Cardiac muscle cell (in vitro differentiated cells and primary cell): ENCODE data around the gene CACNA2D3. TPM values are rescaled to one million over a fixed set of nuclear protein-coding genes. Genes with fewer than 3 reads are reported as not detected.

ENCODE experiments used
- DNase-seq, 2 donors: peaks; one replicate each; pipeline versions ENCODE4 v3.0.0 to v3.0.0-alpha.2; 2010 to 2017; ENCODE audit warnings: low read depth in 1 of 2, low spot score in 1 of 2
- H3K27ac ChIP-seq: fragments of 200-600 bp; sonication (generic); 2 replicates; pipeline ENCODE4 v1.5.1; 2016
- H3K27me3 ChIP-seq: fragments of 200-600 bp; sonication (generic); 2 replicates; pipeline ENCODE4 v1.6.0; 2016; ENCODE audit warnings: control low read depth
- H3K36me3 ChIP-seq: fragments of 200-600 bp; sonication (generic); 2 replicates; pipeline ENCODE4 v1.5.1; 2016; ENCODE audit warnings: control low read depth
- H3K4me1 ChIP-seq: fragments of 200-600 bp; sonication (generic); 2 replicates; pipeline ENCODE4 v1.8.1; 2017; ENCODE audit warnings: low read depth, mild to moderate bottlenecking, mixed run types
- H3K4me3 ChIP-seq: fragments of 200-600 bp; sonication (generic); 2 replicates; pipeline ENCODE4 v1.5.1; 2016; ENCODE audit warnings: mild to moderate bottlenecking
- H3K9me3 ChIP-seq: fragments of 200-600 bp; sonication (generic); 2 replicates; pipeline ENCODE4 v1.5.1; 2017; ENCODE audit warnings: low read depth, mild to moderate bottlenecking, control low read depth
- polyA plus RNA-seq: library from polyadenylated mRNA; unstranded; fragments of >200 nt; fragmentation: Nextera tagmentation; extraction: Ambion mirVana; gene quantifications from 2 replicates; pipeline ENCODE4 v1.2.1, GENCODE V29; 2016
- total RNA-seq: library from RNA; depleted of rRNA; stranded (reverse); fragments of >200 nt; gene quantifications from 2 replicates; pipeline ENCODE4 v1.2.3, GENCODE V29; 2016
- TF ChIP-seq, protein P1 (sequence below): IDR thresholded peaks from 2 replicates; pipeline ENCODE4 v1.5.1; 2012; ENCODE audit warnings: low read depth, mild to moderate bottlenecking, low read length

Gene CACNA2D3
- total and polyA plus RNA-seq, 2 experiments from 2014 or later = 0.45 to 0.59 TPM

DNA sequence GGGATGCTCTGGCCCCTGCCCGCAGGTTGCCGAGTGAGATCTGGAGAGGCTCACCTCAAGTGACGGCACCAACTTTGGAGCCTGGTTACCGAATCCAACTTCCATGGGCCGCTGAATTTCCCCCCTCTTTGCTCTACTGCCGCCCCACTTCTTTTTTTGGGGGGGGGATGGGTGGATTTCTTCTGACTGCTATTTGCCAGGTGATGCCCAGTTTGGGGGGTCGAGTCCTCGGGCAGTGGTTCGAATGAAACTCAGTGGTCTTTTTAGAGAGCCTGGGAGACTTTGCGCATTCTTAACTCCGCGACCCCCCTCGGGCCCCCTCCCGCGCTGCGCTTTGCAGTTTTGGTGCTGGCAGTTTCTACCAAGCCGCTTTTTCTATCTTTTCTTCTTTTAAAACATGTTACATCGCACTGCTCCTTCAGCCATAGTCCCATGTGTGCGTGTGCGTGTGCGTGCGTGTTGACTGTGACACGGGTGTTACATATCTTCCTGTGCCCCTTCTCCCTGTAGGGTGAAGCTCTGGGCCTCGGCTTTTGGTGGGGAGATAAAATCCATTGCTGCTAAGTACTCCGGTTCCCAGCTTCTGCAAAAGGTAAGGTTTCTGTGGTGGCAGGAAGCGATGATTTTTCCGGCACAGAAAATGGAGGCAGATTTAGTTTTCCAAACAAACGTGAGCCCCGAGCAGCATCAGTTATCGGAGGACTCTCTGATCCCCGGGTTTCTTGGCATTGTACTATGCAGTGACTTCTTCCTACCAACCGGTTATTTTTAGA, 837 bp downstream of the CACNA2D3 start:
- H3K4me1 ChIP-seq = peaks cover 9% of the 10 kb centered on the region
- no peaks in the 10 kb centered on the region for H3K36me3 ChIP-seq
- no peaks in the 10 kb centered on the region for H3K9me3 ChIP-seq
- peak in 1 of 2 donors; percentile 11 for DNase-seq
- TF ChIP-seq, protein P1, sequence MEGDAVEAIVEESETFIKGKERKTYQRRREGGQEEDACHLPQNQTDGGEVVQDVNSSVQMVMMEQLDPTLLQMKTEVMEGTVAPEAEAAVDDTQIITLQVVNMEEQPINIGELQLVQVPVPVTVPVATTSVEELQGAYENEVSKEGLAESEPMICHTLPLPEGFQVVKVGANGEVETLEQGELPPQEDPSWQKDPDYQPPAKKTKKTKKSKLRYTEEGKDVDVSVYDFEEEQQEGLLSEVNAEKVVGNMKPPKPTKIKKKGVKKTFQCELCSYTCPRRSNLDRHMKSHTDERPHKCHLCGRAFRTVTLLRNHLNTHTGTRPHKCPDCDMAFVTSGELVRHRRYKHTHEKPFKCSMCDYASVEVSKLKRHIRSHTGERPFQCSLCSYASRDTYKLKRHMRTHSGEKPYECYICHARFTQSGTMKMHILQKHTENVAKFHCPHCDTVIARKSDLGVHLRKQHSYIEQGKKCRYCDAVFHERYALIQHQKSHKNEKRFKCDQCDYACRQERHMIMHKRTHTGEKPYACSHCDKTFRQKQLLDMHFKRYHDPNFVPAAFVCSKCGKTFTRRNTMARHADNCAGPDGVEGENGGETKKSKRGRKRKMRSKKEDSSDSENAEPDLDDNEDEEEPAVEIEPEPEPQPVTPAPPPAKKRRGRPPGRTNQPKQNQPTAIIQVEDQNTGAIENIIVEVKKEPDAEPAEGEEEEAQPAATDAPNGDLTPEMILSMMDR = no peak
- peaks cover 89% of the 10 kb centered on the region for H3K27me3 ChIP-seq
- H3K4me3 ChIP-seq = peak overlapping the region; percentile 57
- H3K27ac ChIP-seq = no peak overlapping the region

DNA sequence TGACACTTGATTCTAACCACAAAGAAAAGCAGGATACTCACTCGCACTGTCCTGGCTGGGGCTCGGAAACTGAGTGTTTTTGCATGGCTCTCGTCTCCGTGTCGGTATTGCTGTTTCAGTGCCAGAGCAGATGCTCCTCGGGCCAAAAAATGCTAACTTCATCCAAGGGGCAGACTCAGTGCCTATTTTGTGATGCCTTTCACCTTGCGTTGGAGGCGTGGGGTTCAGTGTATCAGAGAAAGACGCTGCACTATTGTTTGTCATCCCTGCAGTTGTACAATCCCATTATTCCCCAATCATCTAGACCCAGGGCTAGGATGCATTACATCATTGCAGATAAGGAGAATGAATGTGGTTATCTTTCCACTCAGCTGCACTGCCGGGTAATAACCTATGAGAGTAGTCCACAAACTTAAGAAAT, 1.4 kb downstream of the CACNA2D3 start:
- Histone ChIP-seq H3K27ac (no peak overlapping the region), H3K9me3 (no peaks in the 10 kb centered on the region), H3K36me3 (no peaks in the 10 kb centered on the region), H3K4me3 (peak overlapping the region; percentile 57), H3K27me3 (peaks cover 83% of the 10 kb centered on the region), H3K4me1 (peaks cover 9% of the 10 kb centered on the region)
- peak in 1 of 2 donors; percentile 39 for DNase-seq
- TF ChIP-seq, protein P1 = no peak

- TF ChIP-seq, protein P1 = no peak
- Histone ChIP-seq H3K9me3 (no peaks in the 10 kb centered on the region), H3K4me1 (peaks cover 9% of the 10 kb centered on the region), H3K36me3 (no peaks in the 10 kb centered on the region), H3K4me3 (no peak overlapping the region), H3K27me3 (peaks cover 68% of the 10 kb centered on the region), H3K27ac (no peak overlapping the region)
- DNase-seq = no peak
Measured at GRCh38 chr3:54125300-54125699, 2.9 kb downstream of the CACNA2D3 start.

GRCh38 chr3:54126551-54126950, 4.2 kb downstream of the CACNA2D3 start:
- Histone ChIP-seq H3K4me3 (no peak overlapping the region), H3K4me1 (peaks cover 9% of the 10 kb centered on the region), H3K27ac (no peak overlapping the region), H3K27me3 (peaks cover 55% of the 10 kb centered on the region), H3K9me3 (no peaks in the 10 kb centered on the region), H3K36me3 (no peaks in the 10 kb centered on the region)
- DNase-seq = no peak
- TF ChIP-seq, protein P1 = no peak

DNA sequence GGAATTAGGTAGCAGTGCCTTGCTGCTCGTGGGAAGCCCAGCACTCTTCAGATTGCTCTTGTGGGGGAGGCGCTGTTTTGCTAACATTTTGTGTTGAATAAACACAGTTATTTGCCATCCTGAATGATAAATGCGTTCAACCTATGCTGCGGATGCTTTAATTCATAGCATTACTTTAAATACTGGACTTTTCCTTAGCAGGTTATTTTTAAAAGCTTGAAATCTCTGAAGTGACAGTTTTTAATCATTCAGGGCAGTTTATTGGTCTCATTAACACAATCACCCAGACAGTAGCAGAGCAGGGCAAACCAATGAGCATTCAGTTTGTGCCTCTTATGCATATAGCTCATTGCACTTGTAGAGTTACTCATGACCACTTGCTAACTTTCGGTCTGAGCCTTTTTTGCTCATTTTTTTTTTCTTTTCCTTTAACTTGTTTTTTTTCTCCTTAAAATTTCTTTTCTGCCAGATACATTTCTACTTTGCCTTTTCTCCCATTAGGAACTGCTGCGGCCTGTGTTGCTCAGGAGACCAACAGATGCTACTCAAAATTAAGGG, 5.2 kb downstream of the CACNA2D3 start:
- TF ChIP-seq, protein P1 = no peak
- no peak overlapping the region for H3K4me3 ChIP-seq
- H3K27me3 ChIP-seq = peaks cover 49% of the 10 kb centered on the region
- no peaks in the 10 kb centered on the region for H3K36me3 ChIP-seq
- H3K27ac ChIP-seq = no peak overlapping the region
- H3K4me1 ChIP-seq = peaks cover 9% of the 10 kb centered on the region
- no peaks in the 10 kb centered on the region for H3K9me3 ChIP-seq
- DNase-seq = no peak
